NCI-H510A (cell line): ENCODE data around the gene TSC22D3.

Experiments used
- DNase-seq: peaks from one replicate; lab custom pipeline; 2025; lab: John Stamatoyannopoulos, UW

TSC22D3 gene

DNA sequence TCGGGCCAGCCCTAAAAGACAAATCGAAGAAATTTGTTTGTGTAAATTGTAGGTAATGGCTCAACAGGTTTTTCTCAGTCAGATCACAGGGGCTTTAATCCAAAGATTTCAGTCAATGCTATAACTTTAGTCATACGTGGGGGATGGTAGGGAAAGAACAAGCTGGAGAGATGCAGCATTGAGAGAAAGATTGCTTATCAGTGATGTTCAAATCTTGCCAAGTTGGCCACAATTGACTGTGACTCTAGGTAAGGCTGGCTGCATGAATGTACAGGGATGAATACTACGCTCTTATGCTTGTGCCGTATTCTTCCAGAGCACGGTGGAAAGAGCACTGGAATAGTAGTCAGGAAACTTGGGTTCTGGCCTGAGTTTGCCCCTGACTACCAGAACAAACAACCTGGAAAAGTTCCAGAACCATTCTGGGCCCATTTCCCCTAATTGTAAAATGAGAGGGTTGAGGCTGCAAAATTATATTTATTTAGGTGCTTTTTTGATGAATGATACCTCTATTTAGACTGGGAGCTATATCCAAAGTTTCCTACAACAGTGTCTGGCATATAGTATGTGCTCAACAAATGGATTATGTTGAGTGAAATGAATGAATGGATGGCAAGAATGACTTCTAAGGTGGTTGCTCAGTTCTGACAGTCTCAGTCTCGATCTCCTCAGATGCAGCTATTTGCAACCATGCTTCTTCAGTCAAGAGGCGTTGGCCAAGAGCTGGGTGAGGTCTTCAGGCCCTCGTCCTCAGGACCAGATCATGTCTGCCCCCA, 44.4 kb downstream of the TSC22D3 start:
- no peak for DNase-seq

DNA sequence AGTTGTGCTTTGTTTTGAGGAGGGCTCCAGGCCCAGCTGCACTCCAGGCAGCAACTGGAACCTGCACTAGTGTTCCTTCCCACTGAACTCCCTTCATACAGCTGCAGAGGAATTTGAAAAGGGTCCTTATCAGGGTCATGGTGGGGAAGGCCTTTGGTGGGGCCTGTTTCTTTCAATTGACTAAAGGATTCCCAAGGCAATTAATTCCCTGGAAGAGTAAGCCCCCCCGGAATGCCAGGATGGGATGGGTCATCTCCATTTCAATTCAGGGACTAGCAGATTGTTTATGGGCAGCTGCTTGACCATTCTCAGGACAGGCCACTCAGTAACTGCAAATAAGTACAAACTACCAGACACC, 45.3 kb downstream of the TSC22D3 start:
- DNase-seq: no peak

DNA sequence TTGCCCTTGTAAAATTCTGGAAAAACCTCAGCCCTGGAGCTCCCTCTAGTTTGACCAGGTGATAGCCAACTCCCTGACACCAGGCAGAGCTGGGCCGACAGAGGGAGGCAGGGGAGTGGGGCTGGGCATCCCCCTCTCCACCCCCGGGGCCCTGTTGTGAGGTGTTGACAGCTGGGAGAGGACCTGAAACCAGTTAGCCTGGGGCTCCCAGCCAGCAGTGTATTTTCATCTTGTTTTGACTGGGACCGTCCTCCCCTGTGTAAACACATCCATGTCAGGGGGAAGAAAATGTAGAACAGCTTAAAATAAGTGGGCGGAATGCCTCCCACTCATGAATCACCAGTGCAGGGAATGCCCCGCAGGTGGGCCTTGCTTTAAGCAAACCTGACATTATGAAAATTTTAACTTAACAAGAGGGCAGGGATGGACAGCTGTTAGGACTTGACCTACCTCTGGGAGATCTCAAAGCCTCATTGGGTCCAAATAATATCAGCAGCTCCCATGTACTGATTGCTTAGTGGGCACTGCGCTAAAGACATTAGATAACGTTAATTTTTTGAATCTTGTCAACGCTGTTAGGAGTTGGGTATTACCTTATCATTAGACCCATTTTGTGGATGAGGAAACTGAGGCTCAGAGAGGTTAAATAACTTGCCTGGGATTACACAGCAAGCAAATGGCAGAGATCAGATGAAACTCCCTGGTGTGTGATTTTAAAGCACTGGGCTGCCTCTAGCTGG, 45.9 kb downstream of the TSC22D3 start:
- DNase-seq: no peak

DNA sequence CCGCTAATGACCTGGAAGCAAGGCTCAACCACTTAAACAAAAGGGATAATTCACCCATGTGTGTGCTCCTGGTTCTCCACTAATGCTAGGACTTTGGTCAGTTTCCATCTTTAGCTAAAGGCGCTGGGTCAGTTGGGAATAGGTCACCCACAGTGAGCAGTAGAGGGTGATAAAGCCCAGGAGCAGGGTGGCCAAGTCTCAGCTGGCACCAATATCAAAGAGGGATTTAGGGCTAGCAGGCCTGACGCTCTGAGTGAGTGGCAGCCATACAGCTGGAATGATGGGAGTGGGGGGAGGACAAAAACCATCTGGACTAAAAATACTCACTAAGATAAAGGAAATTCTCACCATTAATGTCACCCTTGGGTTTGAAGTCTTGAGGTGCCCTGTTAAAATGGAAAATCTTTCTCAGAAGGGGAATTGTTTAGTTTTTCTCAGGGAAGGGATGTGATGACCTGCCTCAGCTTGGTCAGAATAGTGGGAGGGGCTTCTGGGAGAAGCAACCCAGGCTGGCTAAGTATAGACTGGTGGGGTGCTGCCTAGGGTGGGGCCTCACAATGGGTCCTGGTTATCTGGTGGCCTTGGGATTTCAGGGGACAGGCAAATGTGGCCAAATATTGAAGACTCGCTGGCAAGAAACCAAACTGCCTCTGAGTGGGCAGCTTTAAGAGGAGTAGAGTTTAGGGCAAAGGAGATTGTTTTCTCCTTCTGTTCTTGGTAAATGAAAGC, 47.1 kb downstream of the TSC22D3 start:
- no peak for DNase-seq

DNA sequence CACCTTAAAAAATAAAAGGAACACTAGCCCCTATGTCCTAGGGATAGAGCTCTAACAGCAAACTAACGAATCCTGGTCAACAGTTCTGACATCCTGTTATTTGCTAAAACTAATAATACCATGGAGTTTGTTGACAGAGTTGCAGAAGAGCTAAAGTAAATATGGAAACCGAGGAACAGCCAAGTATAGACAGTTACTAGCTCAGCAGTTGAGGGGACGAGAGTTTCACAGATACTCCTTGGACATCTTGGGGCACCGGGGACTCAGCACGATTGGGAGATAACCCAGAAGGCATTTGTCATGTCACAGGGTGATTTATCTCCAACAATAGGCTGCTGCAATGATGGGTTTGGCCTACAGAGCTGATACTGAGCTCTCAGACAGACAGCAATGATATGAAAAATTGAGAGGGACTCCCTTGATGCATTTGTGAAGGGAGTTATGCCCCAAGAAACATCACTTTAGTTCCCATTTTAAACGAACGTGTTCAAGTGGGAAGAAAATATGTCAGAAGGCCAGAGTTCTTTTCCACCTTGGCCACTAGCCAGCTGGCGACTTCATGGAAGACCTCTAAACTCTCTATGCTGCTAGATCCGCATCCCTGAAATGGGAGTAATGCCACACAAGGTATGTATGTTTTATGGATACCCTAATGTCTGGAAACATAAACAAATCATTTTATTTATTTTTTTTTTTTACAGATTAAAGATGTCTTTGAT, 48.6 kb downstream of the TSC22D3 start:
- DNase-seq: peak; percentile 16

DNA sequence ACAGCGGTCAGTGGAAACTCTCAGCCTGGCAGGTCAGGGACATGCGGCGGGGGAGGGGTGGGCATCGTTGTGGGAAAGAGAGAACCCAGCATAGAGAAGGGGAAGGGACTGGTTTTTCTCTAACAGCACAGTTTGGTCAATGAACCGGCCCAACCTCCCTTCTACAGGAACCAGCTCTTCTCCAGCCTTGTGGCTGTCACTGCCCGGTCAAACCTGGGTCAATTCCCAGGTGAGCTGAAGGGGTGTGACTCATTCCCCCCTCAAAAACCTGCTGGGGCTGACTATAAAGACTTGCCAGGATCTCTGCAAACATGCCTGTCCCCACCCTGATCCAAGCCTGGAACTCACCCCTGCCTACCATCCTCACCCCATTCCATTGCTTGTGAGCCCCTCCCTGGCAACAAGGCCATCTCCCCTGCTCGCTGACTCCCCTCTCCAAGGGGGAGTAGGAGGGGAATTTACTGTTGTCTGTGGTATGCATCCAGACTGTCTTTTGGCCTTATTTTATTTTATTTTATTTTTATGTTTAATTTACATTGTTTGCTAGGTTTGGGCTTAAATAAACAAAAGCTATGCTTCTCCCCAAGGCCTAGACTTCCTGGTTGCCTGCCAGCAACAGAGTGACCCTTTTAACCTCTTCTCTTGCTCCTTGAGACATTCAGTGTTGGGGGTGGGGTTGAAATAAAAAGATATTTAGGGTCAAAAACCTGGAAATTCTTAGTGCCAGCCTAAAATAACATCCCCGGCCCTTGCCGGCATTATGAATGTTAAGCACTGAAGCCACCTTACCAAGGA, 49.6 kb downstream of the TSC22D3 start:
- no peak for DNase-seq

DNA sequence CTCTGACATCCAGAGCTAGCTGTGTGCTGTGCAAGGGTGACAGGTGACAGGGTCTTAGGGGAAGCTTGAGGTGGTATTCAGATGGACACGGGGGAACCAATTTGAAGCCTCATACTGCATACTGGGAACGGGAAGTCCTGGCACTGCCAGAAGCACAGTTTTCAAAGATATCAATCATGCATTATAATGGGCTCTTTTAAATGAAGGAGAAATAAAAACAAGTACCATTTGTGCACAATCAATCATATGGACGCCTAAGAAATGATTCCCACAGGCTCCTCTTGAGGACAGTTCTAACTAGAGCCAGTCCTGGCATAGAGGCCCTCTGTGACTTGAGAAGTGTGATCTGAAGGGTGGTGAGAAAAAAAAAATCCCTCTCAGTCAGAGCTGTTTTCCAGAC, 50.9 kb downstream of the TSC22D3 start:
- no peak for DNase-seq

DNA sequence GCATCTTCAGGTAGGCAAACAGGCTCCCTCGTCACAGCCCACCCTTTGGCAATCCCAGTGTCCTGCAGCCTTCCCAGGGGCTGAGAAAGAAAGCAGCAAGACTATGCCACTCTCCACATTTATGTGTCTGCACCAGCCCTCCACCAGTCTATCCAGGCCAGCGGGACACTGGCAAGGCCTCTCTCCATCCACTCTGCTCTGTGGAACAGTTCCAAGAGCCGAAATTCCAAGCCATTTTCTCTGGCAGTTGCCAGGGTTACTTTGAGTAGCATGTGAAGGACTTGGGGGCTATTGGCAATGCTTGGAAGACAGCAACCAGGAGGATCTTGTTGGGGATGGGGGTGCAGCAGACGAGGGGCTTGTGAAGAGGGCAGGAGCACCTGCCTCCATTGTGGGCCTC, 52.1 kb downstream of the TSC22D3 start:
- no peak for DNase-seq

DNA sequence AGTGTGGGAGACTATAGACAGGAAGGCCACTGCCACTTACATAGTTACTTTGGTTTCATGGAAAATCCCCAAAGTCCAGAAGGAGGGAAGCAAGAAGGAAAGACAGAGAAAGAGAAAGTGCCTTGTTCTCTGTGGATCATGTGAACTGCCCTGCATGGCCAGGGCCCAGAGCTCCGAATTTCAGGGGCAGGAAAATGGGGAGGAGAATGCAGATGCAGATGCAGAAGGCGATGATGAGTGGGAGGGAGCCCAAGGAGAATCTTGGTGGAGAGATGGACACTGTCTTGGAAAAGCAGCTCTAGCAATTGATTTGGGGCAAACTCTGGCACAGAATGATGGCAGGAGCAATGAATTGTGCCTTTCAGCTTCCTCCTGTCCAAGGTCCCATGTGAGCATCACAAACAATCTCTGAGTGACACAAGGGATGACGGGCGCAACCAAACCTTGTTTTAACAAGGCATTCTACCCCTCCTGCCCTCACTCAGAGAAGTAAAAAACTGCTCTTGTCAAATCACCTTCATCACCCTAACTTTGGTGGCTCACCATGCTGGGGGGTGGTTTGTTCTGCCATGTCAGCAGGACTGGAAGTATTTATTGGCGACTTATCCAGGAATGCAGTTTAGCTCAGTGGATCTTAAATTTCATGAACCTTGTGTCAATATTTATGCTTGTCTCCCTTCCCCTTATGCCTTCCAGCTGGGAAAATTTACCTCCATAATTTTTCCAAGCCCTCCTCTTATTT, 53.5 kb downstream of the TSC22D3 start:
- DNase-seq: no peak

DNA sequence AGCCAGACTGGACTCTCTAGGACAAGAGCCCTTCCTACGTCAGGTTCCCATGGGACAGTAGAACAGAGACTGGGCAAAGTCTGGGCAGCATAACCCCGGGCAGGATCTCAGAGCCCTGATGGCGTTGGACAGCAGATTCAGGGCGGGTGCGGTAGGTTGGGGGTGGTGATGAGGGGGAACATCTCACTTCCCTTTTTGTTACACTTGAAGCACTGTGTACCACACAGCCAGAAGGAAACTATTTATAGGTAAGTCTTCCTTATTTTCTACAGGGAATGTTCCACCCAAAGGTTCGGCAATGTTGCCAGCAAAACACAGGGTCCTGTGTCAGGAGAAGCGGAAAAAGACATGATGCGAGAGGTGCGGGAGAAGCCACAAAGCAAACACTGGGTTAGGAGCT, 54.3 kb downstream of the TSC22D3 start:
- no peak for DNase-seq

DNA sequence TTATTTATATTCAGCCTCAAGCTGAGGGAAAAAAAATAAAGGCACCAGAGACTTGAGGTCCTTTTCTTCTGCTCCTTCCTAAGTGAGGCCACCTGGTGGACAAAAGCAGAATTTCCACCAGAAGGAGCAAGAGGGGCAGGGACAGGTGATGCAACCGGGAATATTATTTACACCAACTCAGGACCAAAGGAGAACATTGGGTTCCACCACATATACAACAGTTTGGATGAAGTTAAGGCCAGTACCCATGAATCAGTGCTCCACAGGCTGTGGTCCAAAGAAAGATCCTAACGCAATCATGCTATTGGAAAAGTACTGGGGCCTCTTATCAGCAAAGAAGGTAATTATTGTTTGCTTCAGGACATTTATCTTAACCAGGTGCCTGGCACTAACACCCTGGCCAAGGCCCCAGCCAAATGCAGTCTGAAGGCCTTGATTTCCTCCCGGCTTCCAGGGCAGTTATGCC, 57.4 kb downstream of the TSC22D3 start:
- DNase-seq: no peak

DNA sequence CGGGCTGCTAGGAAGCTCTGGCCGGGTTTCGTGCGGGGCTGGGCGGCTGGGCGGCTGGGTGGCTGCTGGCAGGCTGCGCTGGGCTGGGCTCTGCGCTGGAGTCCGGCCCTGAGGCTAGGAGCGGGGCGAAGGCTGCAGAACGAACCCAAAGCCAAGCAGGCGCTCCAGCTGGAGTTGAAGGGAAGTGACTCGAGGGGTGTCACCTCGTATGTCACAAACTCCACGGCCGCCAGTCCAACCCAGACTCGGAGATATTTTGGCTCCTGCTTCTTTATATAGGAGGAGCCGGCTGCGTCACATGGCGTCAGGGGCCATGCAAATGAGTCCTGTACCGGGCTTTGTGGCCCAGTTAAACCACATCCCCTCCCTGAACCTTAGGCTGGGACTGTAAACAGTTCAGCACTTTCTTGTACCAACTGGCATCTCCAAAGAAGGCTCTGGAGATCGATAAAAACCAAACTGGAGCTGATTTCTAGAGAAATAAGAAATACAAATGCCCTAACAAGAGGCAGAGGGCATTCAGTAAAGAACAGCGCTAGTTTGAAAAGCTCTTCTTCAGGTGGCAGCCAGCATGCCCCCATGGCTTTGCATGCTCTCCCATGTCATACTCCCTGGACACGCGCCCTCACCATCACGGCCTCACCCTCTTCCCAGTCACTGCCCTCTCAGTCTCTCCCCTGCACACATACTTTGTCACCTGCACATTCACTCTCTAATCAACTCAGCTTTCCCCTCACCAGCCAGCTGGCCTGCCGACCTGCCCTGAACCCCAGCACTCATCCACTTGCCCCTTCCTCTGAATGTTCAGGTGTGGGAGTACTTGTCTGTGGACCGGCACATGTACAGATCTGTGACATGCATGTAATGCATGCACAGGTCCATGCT, 58.5 kb downstream of the TSC22D3 start:
- peak; percentile 35 for DNase-seq

DNA sequence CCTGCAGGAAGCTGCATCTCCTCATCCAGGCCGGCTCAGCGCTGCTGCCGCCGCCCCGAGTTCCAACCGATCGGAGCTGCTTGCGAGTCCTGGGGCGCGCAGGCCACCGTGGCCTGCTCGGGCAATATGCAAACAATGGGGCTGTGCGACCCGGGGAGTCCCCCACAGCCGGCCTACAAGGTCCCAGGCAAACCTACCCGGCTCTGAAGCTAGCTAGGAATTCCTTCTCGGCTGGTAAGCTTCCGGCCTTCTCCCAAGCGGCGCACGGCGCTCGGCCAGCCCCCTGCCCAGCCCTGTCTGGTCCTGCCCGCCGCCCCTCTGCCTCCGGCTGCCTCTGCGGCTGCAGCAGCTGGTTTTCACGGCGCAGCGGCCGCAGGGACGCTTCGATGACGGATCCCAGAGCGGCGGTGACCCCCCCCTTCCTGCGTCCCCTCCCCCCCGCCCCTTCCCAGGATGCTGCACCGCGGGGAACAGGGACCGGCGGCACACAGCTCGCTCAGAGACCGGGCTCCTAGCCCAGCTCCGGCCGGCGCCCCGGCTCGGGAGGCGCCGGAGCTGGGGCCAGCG, 59.4 kb downstream of the TSC22D3 start:
- DNase-seq: no peak

DNA sequence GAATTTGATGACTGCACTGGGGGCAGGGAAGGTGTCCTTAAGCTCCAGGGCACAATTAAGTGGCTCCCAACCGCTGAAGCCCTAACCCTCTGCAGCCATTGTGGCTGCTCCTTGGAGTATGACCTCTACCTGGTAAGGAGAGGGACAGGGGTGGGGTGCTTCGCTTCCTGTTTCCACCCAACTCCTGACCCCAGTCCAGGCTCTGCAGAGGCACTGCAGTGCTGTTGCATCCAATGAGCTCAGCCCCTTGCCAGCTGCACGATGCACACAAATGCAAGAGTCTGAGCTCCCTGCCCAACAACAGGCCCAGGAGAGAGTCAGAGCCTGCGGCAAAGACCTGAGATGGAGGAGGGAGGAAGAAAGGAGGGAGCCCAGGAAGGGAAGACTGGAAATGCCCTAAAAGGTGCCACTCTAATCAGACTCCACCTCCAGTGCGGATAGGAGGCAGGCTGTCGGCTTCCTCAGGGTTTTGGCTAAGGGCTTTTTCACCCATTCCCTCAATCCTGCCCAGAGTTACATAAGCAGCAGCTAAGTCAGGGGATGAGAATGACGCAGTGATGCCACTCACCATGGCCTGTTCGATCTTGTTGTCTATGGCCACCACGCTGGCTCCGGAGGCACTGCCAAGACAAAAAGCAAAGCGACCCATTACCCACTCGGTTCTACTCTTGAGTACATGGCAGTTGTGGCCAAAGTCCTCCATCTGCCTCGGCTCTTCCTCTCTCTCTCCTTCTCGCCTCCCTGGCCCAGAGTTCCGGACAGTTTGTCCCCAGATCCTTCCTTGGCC, 60.1 kb downstream of the TSC22D3 start:
- no peak for DNase-seq

DNA sequence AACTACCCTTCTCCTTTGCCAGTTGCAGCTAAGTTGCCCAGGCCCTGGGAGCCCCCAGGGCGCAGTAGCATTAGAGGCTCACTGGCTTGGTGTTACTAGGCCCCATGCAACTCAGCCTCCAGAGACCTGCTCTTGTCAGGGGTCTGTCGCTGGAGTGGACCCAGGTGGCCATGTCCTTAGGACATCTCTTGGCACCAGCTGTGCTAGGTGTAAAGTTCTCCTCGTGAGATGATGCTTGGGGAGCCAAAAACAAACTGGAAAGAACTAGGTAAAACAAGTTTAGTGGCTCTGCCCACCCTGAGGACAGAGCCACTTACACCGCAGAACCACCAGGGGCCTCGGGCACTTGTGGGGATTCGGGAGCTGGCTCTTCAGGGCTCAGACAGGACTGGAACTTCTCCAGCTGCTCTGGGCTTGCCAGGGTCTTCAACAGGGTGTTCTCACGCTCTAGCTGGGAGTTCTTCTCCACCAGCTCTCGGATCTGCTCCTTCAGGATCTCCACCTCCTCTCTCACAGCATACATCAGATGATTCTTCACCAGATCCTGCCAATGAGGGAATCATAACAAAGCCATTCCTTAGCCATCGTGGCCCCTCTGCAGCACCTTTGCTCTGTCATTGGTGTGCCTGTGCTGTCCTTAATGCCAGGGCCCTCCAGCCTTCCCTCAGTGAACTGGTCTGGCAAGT, 61.2 kb downstream of the TSC22D3 start:
- no peak for DNase-seq

DNA sequence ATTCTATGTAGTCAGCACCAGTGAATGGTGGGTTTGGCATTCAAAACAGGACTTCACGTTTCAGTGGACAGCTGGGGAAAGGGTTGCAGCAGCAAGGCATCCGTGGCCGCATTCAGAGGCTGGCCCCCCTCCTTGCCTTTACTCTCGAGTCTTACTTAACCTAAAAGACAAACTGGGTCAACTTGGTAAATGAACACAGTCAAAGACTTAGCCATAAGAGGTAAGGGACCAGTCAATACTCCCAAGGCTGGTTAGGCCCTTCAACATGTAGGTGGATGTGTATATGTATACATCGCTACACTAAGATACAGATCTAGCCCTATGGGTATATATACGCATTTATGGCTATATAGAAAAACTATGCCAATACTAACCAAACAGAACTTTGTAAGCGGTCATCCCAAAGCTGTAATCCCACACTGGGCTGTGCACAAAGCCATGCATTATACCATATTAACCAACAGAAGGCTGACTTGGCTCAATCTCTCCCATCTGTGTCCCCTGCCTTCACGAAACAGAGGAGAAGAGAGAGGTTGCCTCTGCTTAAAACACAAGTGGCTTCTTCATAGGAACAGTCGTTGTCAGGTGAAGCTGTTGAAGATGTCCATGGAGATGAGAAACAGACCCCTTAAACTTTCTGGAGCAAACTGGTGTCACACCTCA, 61.9 kb downstream of the TSC22D3 start:
- no peak for DNase-seq

DNA sequence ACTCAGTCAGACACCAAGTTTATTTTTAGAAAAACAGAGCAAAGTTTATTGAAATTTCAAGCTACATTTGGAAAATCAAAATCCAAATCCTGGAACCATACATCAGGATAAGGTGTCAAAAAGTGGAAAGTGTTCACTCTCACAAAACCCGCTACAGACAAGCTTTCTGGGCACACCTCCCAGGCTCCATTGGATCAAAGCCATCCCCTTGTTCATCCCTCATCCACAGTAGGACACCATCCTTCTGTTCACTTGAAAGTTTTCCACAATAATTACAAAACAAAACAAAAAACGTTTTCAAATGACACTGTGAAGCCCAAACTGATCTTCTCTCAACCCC, 62.4 kb downstream of the TSC22D3 start:
- no peak for DNase-seq
